Tibial artery (tissue), 4 donors: ENCODE data around the gene AIFM2.

ENCODE experiments used
- DNase-seq, 2 donors: peaks; one replicate each; pipeline ENCODE4 v3.0.0-alpha.2; 2019
- H3K27ac ChIP-seq, 2 donors: fragments of 200-600 bp; sonication (generic) in 1 of 2; 1 replicate in 1 of 2; 2 replicates in 1 of 2; pipeline ENCODE4 v1.5.1; 2018 to 2019; ENCODE audit warnings: mild to moderate bottlenecking in 1 of 2
- H3K27me3 ChIP-seq, 2 donors: fragments of 200-600 bp; sonication (generic) in 1 of 2; one replicate each; pipeline versions ENCODE4 v1.5.1 to v1.6.0; 2016 to 2019
- H3K36me3 ChIP-seq, 3 donors: fragments of 200-600 bp; sonication (generic) in 2 of 3; one replicate each; pipeline ENCODE4 v1.5.1; 2016 to 2019; ENCODE audit warnings: mild to moderate bottlenecking in 2 of 3
- H3K4me1 ChIP-seq, 4 donors: fragments of 200-600 bp; sonication (generic) in 2 of 4; 1 replicate in 3 of 4; 2 replicates in 1 of 4; pipeline ENCODE4 v1.5.1; 2016 to 2019
- H3K4me3 ChIP-seq, 2 donors: fragments of 200-600 bp; sonication (generic) in 1 of 2; 1 replicate in 1 of 2; 2 replicates in 1 of 2; pipeline ENCODE4 v1.5.1; 2018 to 2019; ENCODE audit warnings: mild to moderate bottlenecking in 2 of 2
- H3K9me3 ChIP-seq, 3 donors: fragments of 200-600 bp; sonication (generic) in 1 of 3; one replicate each; pipeline ENCODE4 v1.5.1; 2016 to 2019
- CTCF ChIP-seq, 2 experiments: fragments of 200-600 bp in 1 of 2; fragments of 450-650 bp in 1 of 2; IDR thresholded peaks; one replicate each; pipeline ENCODE4 v1.5.1; 2017 to 2019; ENCODE audit warnings: antibody characterized with exemption in 2 of 2, mild to moderate bottlenecking in 1 of 2, moderate library complexity in 1 of 2
- intact Hi-C: fragments of 100-400 bp; cut with DNase I; formaldehyde crosslinking; loops from one replicate; pipeline ENCODE4 v1.15.0; 2023; ENCODE audit warnings: low total_unique reads

Gene AIFM2

GRCh38 chr10:70068925-70069324, 63.7 kb downstream of the AIFM2 start:
- Histone ChIP-seq H3K4me1 (no peaks in the 10 kb centered on the region), H3K9me3 (no peaks in the 10 kb centered on the region), H3K4me3 (no peak overlapping the region), H3K27me3 (no peaks in the 10 kb centered on the region), H3K27ac (no peak overlapping the region), H3K36me3 (no peaks in the 10 kb centered on the region)
- TF ChIP-seq CTCF (IDR thresholded peaks at IDR 0.05) = no peak
- no peak for DNase-seq
- intact Hi-C loops = no loop called here

GRCh38 chr10:70067586-70067985, 65.0 kb downstream of the AIFM2 start:
- Histone ChIP-seq H3K4me1 (no peaks in the 10 kb centered on the region), H3K9me3 (no peaks in the 10 kb centered on the region), H3K4me3 (no peak overlapping the region), H3K27me3 (no peaks in the 10 kb centered on the region), H3K36me3 (no peaks in the 10 kb centered on the region), H3K27ac (no peak overlapping the region)
- intact Hi-C loops = no loop called here
- TF ChIP-seq CTCF (IDR thresholded peaks at IDR 0.05) = no peak
- no peak for DNase-seq

GRCh38 chr10:70066190-70066589, 66.4 kb downstream of the AIFM2 start:
- H3K4me3 ChIP-seq = no peak overlapping the region
- intact Hi-C loops = no loop called here
- no peaks in the 10 kb centered on the region for H3K27me3 ChIP-seq
- no peak for TF ChIP-seq CTCF (IDR thresholded peaks at IDR 0.05)
- no peaks in the 10 kb centered on the region for H3K4me1 ChIP-seq
- H3K9me3 ChIP-seq = no peaks in the 10 kb centered on the region
- no peak for DNase-seq
- no peaks in the 10 kb centered on the region for H3K36me3 ChIP-seq
- no peak overlapping the region for H3K27ac ChIP-seq

- no peak overlapping the region for H3K27ac ChIP-seq
- intact Hi-C loops = no loop called here
- H3K4me1 ChIP-seq = no peaks in the 10 kb centered on the region
- no peaks in the 10 kb centered on the region for H3K36me3 ChIP-seq
- no peak for TF ChIP-seq CTCF (IDR thresholded peaks at IDR 0.05)
- no peak overlapping the region for H3K4me3 ChIP-seq
- no peaks in the 10 kb centered on the region for H3K27me3 ChIP-seq
- DNase-seq = no peak
- H3K9me3 ChIP-seq = no peaks in the 10 kb centered on the region
Observed at GRCh38 chr10:70064486-70064885, 68.1 kb downstream of the AIFM2 start.

GRCh38 chr10:70063418-70064098, 69.1 kb downstream of the AIFM2 start:
- intact Hi-C loops = no loop called here
- no peak for DNase-seq
- Histone ChIP-seq H3K27me3 (no peaks in the 10 kb centered on the region), H3K36me3 (no peaks in the 10 kb centered on the region), H3K4me1 (no peaks in the 10 kb centered on the region), H3K9me3 (no peaks in the 10 kb centered on the region), H3K27ac (no peak overlapping the region), H3K4me3 (no peak overlapping the region)
- no peak for TF ChIP-seq CTCF (IDR thresholded peaks at IDR 0.05)
